ENCODE measurements around the gene OR4X2. TPM values are rescaled to one million over a fixed set of nuclear protein-coding genes. Genes with fewer than 3 reads are reported as not detected.

The OR4X2 gene
- total RNA-seq, 3 donors from 2014 or later = not detected

- Histone ChIP-seq H3K4me3 (no peak overlapping the region), H3K27me3 (no peaks in the 10 kb centered on the region), H3K27ac (no peak overlapping the region), H3K36me3 (no peaks in the 10 kb centered on the region), H3K9me3 (peaks cover 0 to 3% of the 10 kb centered on the region in 2 donors), H3K4me1 (no peaks in the 10 kb centered on the region)
- no peak for DNase-seq (ENCODE audit: low spot score in 2 of 2)
- TF ChIP-seq POLR2A (IDR thresholded peaks at IDR 0.05) (no peak), CTCF (IDR thresholded peaks at IDR 0.05) (no peak), POLR2AphosphoS5 (IDR thresholded peaks at IDR 0.05) (no peak)
- intact Hi-C loops (cut with DNase I; ENCODE audit: low total_unique reads) = no loop called here
Observed at GRCh38 chr11:48237727-48238126, 7.2 kb upstream of the OR4X2 start.

GRCh38 chr11:48242501-48242900 is 2.4 kb upstream of the OR4X2 start:
- no peak for DNase-seq (ENCODE audit: low spot score in 2 of 2)
- no peak for TF ChIP-seq CTCF (IDR thresholded peaks at IDR 0.05)
- Histone ChIP-seq H3K4me3 (no peak overlapping the region), H3K9me3 (peaks cover 0 to 4% of the 10 kb centered on the region in 2 donors), H3K27ac (no peak overlapping the region), H3K4me1 (no peaks in the 10 kb centered on the region), H3K27me3 (no peaks in the 10 kb centered on the region), H3K36me3 (no peaks in the 10 kb centered on the region)
- intact Hi-C loops (cut with DNase I; ENCODE audit: low total_unique reads) = no loop called here

- intact Hi-C loops (cut with DNase I; ENCODE audit: low total_unique reads) = no loop called here
- Histone ChIP-seq H3K4me3 (no peak overlapping the region), H3K27me3 (no peaks in the 10 kb centered on the region), H3K27ac (no peak overlapping the region), H3K9me3 (peaks cover 12 to 35% of the 10 kb centered on the region in 2 donors), H3K36me3 (no peaks in the 10 kb centered on the region), H3K4me1 (no peaks in the 10 kb centered on the region)
- TF ChIP-seq POLR2AphosphoS5 (IDR thresholded peaks at IDR 0.05) (no peak), POLR2A (IDR thresholded peaks at IDR 0.05) (no peak), CTCF (IDR thresholded peaks at IDR 0.05) (no peak)
- DNase-seq (ENCODE audit: low spot score in 2 of 2) = no peak
Observed at GRCh38 chr11:48248902-48249301, 4.0 kb downstream of the OR4X2 start.

- intact Hi-C loops (cut with DNase I; ENCODE audit: low total_unique reads) = no loop called here
- no peaks in the 10 kb centered on the region for H3K4me1 ChIP-seq
- no peak overlapping the region for H3K27ac ChIP-seq
- TF ChIP-seq CTCF (IDR thresholded peaks at IDR 0.05) (no peak), POLR2AphosphoS5 (IDR thresholded peaks at IDR 0.05) (no peak), POLR2A (IDR thresholded peaks at IDR 0.05) (no peak)
- H3K4me3 ChIP-seq = no peak overlapping the region
- no peaks in the 10 kb centered on the region for H3K36me3 ChIP-seq
- H3K27me3 ChIP-seq = no peaks in the 10 kb centered on the region
- no peaks in the 10 kb centered on the region for H3K9me3 ChIP-seq
- no peak for DNase-seq (ENCODE audit: low spot score in 2 of 2)
Observed at GRCh38 chr11:48261600-48261999, 16.7 kb downstream of the OR4X2 start.

GRCh38 chr11:48263423-48263911 is 18.6 kb downstream of the OR4X2 start, which contains the start of gene OR4X1:
Gene OR4X1, plus strand, starts transcription at chr11:48263861. Its CDS starts 0 bp downstream, at chr11:48263861.
- H3K27me3 ChIP-seq = no peaks in the 10 kb centered on the region
- intact Hi-C loops (cut with DNase I; ENCODE audit: low total_unique reads) = no loop called here
- TF ChIP-seq POLR2AphosphoS5 (IDR thresholded peaks at IDR 0.05) = no peak
- TF ChIP-seq CTCF (IDR thresholded peaks at IDR 0.05) = no peak
- TF ChIP-seq POLR2A (IDR thresholded peaks at IDR 0.05) = no peak
- no peak for DNase-seq (ENCODE audit: low spot score in 2 of 2)
- no peaks in the 10 kb centered on the region for H3K9me3 ChIP-seq
- H3K36me3 ChIP-seq = no peaks in the 10 kb centered on the region
- H3K4me3 ChIP-seq = no peak within 1 kb of the TSS
- H3K27ac ChIP-seq = no peak within 1 kb of the TSS
- no peaks in the 10 kb centered on the region for H3K4me1 ChIP-seq
